HepG2 (cell line): Measurements from ENCODE around the gene SHFL. TPM values are rescaled to one million over a fixed set of nuclear protein-coding genes. Genes with fewer than 3 reads are reported as not detected.

Experiments used
- ATAC-seq: fragments of 200-7000 bp; cut with Tn5 transposase; 3 replicates; pipeline ENCODE4 v1.9.1; 2020; ENCODE audit warnings: mild to moderate bottlenecking, moderate library complexity
- BruUV-seq: library from RNA; stranded (reverse); fragments of 400-500 nt; replicated peaks from 2 replicates; lab custom pipeline; 2021; lab: Mats Ljungman, UMichigan
- CTCF ChIA-PET: fragments of 300-600 bp; formaldehyde crosslinking; extraction: SDS; loops from one replicate; lab custom pipeline; 2021; ENCODE audit warnings: low total read pairs, inconsistent platforms, low intra/inter-chr PET ratio; lab: Yijun Ruan, JAX
- POLR2A ChIA-PET: fragments of 350-600 bp; sonication (Branson Sonifier 250); formaldehyde crosslinking; loops from one replicate; lab custom pipeline; 2020; ENCODE audit warnings: antibody characterized with exemption, inconsistent platforms; lab: Yijun Ruan, JAX
- DNase-seq: peaks from one replicate; pipeline ENCODE4 v3.0.0-alpha.2; 2015; ENCODE audit warnings: low spot score
- FAIRE-seq: peaks from 3 replicates; lab custom pipeline; 2011; peaks lifted over from hg19 to GRCh38; lab: Jason Lieb, UNC
- H2AFZ ChIP-seq: one replicate; pipeline ENCODE4 v1.6.1; 2011; ENCODE audit warnings: low read length, inconsistent platforms
- H3K27ac ChIP-seq: fragments of 300-600 bp; 3 replicates; pipeline ENCODE4 v1.8.0; 2011; ENCODE audit warnings: mixed run types, mild to moderate bottlenecking, mixed read lengths, low read length, inconsistent platforms; ENCODE audit not compliant: insufficient read depth; ENCODE audit errors: extremely low read length
- H3K27me3 ChIP-seq, 2 experiments: fragments of 200-600 bp in 1 of 2; 2 replicates in 1 of 2; 3 replicates in 1 of 2; pipeline versions ENCODE4 v1.6.0 to v1.8.0; 2011; ENCODE audit warnings: low read length in 2 of 2, mild to moderate bottlenecking in 2 of 2, moderate library complexity in 2 of 2, inconsistent platforms in 1 of 2; ENCODE audit not compliant: insufficient read depth in 2 of 2, control insufficient read depth in 1 of 2
- H3K36me3 ChIP-seq, 2 experiments: fragments of 200-600 bp in 1 of 2; replicated peaks in 1 of 2; 2 replicates in 1 of 2; 3 replicates in 1 of 2; pipeline versions ENCODE4 v1.5.1 to v1.8.0; 2011; ENCODE audit warnings: low read length in 2 of 2, inconsistent platforms in 1 of 2; ENCODE audit not compliant: insufficient read depth in 2 of 2, control insufficient read depth in 1 of 2
- H3K4me1 ChIP-seq: 2 replicates; pipeline ENCODE4 v1.5.1; 2012; ENCODE audit warnings: low read length, inconsistent platforms; ENCODE audit not compliant: insufficient read depth
- H3K4me2 ChIP-seq: 2 replicates; pipeline ENCODE4 v1.6.0; 2011; ENCODE audit warnings: low read depth, low read length, inconsistent platforms
- H3K4me3 ChIP-seq, 3 experiments: fragments of 200-600 bp in 1 of 3; sonication (generic), shearing (Covaris generic) in 1 of 3; replicated peaks in 1 of 3; 2 replicates each; pipeline ENCODE4 v1.5.1; 2011 to 2016; ENCODE audit warnings: low read length in 3 of 3, inconsistent platforms in 2 of 3, low read depth in 2 of 3, mild to moderate bottlenecking in 2 of 3, control low read depth in 1 of 3, mixed read lengths in 1 of 3; ENCODE audit not compliant: insufficient read depth in 1 of 3
- H3K79me2 ChIP-seq: one replicate; pipeline ENCODE4 v1.6.1; 2011; ENCODE audit warnings: low read length, inconsistent platforms; ENCODE audit not compliant: insufficient read depth
- H3K9ac ChIP-seq: 2 replicates; pipeline ENCODE4 v1.6.0; 2011; ENCODE audit warnings: mild to moderate bottlenecking, low read depth, low read length, inconsistent platforms; ENCODE audit not compliant: insufficient read depth
- H3K9me3 ChIP-seq: 2 replicates; pipeline ENCODE4 v1.5.1; 2012; ENCODE audit warnings: mild to moderate bottlenecking, low read length
- H4K20me1 ChIP-seq: 2 replicates; pipeline ENCODE4 v1.6.0; 2011; ENCODE audit warnings: inconsistent platforms, mild to moderate bottlenecking, low read length, moderate library complexity; ENCODE audit not compliant: insufficient read depth
- FOXJ3 ChIP-seq: sonication (generic); formaldehyde crosslinking; IDR thresholded peaks from 2 replicates; pipeline ENCODE4 v1.4.0; 2020; ENCODE audit warnings: missing genetic modification reagents, mild to moderate bottlenecking, borderline replicate concordance
- FOXM1 ChIP-seq: sonication (generic); formaldehyde crosslinking; IDR thresholded peaks from 2 replicates; pipeline ENCODE4 v1.5.0; 2020; ENCODE audit warnings: missing genetic modification reagents
- GABPA ChIP-seq, 2 experiments: IDR thresholded peaks; 2 replicates each; pipeline ENCODE4 v1.6.1; 2011 to 2016; ENCODE audit warnings: low read depth in 2 of 2, low read length in 1 of 2, missing biosample characterization in 1 of 2, missing genetic modification characterization in 1 of 2
- MEIS2 ChIP-seq: sonication (generic); formaldehyde crosslinking; IDR thresholded peaks from 2 replicates; pipeline ENCODE4 v1.9.0; 2021; ENCODE audit warnings: mild to moderate bottlenecking, missing genetic modification reagents
- MLLT10 ChIP-seq: sonication (generic); formaldehyde crosslinking; IDR thresholded peaks from 2 replicates; pipeline ENCODE4 v1.4.0; 2020; ENCODE audit warnings: missing genetic modification reagents
- MTA3 ChIP-seq: sonication (generic); formaldehyde crosslinking; IDR thresholded peaks from 2 replicates; pipeline ENCODE4 v1.4.0; 2020; ENCODE audit warnings: missing genetic modification reagents
- MXD3 ChIP-seq: IDR thresholded peaks from 2 replicates; pipeline ENCODE4 v1.6.1; 2016; ENCODE audit warnings: mild to moderate bottlenecking, missing biosample characterization, missing genetic modification reagents
- RNF219 ChIP-seq: sonication (generic); formaldehyde crosslinking; IDR thresholded peaks from 2 replicates; pipeline ENCODE4 v1.5.0; 2020; ENCODE audit warnings: mild to moderate bottlenecking, missing genetic modification reagents
- ZBED4 ChIP-seq: sonication (generic); formaldehyde crosslinking; IDR thresholded peaks from 2 replicates; pipeline ENCODE4 v1.4.0; 2020; ENCODE audit warnings: missing genetic modification reagents, borderline replicate concordance
- ZBTB1 ChIP-seq: sonication (generic); formaldehyde crosslinking; IDR thresholded peaks from 2 replicates; pipeline ENCODE4 v1.4.0; 2020; ENCODE audit warnings: missing genetic modification reagents, borderline replicate concordance
- ZNF207 ChIP-seq: fragments of 450-650 bp; IDR thresholded peaks from 2 replicates; pipeline ENCODE4 v1.6.1; 2016; ENCODE audit warnings: antibody characterized with exemption, borderline replicate concordance
- ZNF253 ChIP-seq: sonication (generic); formaldehyde crosslinking; IDR thresholded peaks from 2 replicates; pipeline ENCODE4 v1.8.0; 2022; ENCODE audit warnings: mild to moderate bottlenecking, missing genetic modification reagents, borderline replicate concordance
- ZNF878 ChIP-seq: sonication (generic); formaldehyde crosslinking; IDR thresholded peaks from 2 replicates; pipeline ENCODE4 v1.8.1; 2023; ENCODE audit warnings: mild to moderate bottlenecking, missing genetic modification reagents, moderate library complexity
- WGBS: methylation state at CpG from one replicate; pipeline ENCODE4 v1.1.6; 2017; ENCODE audit warnings: low lambda C conversion rate; 5-methylcytosine and 5-hydroxymethylcytosine counted together
- in situ Hi-C: cut with HindIII; loops from 2 replicates; pipeline ENCODE4 v1.10.0; 2017; ENCODE audit warnings: low pct_unique_long_range_greater_than_20kb; ENCODE audit not compliant: extremely low pct_ligation_motif_present
- intact Hi-C: fragments of 100-400 bp; cut with micrococcal nuclease; formaldehyde crosslinking; loops from one replicate; pipeline ENCODE4 v1.10.0; 2022; ENCODE audit not compliant: unreplicated experiment
- polyA plus RNA-seq, 8 experiments: library from polyadenylated mRNA; depleted of rRNA in 3 of 8; stranded (reverse) in 7 of 8; unstranded in 1 of 8; fragments of >200 nt; fragmentation: Illumina TruSeq in 4 of 8; extraction: Trizol in 4 of 8; gene quantifications; 2 replicates each; pipeline versions ENCODE4 v1.2.1 to v1.2.3, GENCODE V29; 2011 to 2016; ENCODE audit warnings: low read depth in 4 of 8, missing spikeins in 1 of 8, mixed read lengths in 1 of 8; ENCODE audit not compliant: insufficient read depth in 1 of 8
- total RNA-seq, 5 experiments: library from RNA; depleted of rRNA; stranded (reverse); fragments of >200 nt; fragmentation: Illumina TruSeq; extraction: Trizol; gene quantifications; 2 replicates each; pipeline ENCODE4 v1.2.3, GENCODE V29; 2016; ENCODE audit warnings: low read depth in 1 of 5
- TF ChIP-seq, protein P1 (sequence below): sonication (generic); formaldehyde crosslinking; IDR thresholded peaks from 2 replicates; pipeline ENCODE4 v1.9.0; 2022; ENCODE audit warnings: low read depth, missing genetic modification reagents

SHFL gene
- total and polyA plus RNA-seq, 2 of the 13 experiments (the other 11 are each of a cell fraction or from before 2014, with no cell fraction given) = 12.3 to 36.4 TPM

GRCh38 chr19:10037367-10037766 lies 48.8 kb upstream of the SHFL start (continued):
- TF ChIP-seq, protein P1, sequence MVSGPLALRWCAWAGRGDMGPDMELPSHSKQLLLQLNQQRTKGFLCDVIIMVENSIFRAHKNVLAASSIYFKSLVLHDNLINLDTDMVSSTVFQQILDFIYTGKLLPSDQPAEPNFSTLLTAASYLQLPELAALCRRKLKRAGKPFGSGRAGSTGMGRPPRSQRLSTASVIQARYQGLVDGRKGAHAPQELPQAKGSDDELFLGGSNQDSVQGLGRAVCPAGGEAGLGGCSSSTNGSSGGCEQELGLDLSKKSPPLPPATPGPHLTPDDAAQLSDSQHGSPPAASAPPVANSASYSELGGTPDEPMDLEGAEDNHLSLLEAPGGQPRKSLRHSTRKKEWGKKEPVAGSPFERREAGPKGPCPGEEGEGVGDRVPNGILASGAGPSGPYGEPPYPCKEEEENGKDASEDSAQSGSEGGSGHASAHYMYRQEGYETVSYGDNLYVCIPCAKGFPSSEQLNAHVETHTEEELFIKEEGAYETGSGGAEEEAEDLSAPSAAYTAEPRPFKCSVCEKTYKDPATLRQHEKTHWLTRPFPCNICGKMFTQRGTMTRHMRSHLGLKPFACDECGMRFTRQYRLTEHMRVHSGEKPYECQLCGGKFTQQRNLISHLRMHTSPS (CRISPR knock-in tag) = no peak
- TF ChIP-seq FOXM1 (CRISPR knock-in tag) (no peak), FOXJ3 (CRISPR knock-in tag) (no peak)

DNA sequence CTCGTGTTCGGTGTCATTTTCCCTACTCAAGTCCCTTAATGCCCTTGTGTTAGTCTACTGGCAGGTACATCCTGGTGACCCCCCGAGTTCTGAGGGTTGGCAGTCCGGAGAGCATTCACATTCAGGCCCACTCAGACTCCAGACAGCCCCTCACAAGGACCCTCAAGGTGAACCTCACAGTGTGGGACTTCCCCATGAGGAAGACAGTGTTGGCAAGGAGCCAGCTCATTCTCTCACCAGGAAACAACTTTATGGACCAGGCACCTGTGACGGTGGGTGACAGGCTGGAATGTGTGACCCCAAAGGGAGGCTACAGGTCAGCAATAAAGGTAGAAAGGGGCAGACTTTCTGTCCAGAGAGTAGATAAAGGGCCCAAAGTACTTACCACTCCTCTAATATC lies 48.3 kb upstream of the SHFL start:
- Histone ChIP-seq H3K4me3 (no peak overlapping the region), H3K79me2 (no peaks in the 10 kb centered on the region), H3K9me3 (no peaks in the 10 kb centered on the region), H4K20me1 (no peaks in the 10 kb centered on the region), H3K4me2 (no peak overlapping the region), H3K27me3 (peaks cover 0 to 10% of the 10 kb centered on the region in 2 experiments; a peak in 2 of 5 replicates), H2AFZ (no peak overlapping the region), H3K9ac (no peak overlapping the region), H3K27ac (no peak overlapping the region), H3K4me1 (peaks cover 30% of the 10 kb centered on the region), H3K36me3 (no peaks in the 10 kb centered on the region)
- ChIA-PET CTCF (no interaction called here), POLR2A (no interaction called here)
- DNase-seq (no peak), ATAC-seq (no peak), FAIRE-seq (no peak)
- in situ Hi-C loops = no loop called here
- BruUV-seq = no TSS peak
- WGBS = 30% methylated on average over 3 of the region's 5 CpGs
- intact Hi-C loops = no loop called here
- TF ChIP-seq ZNF207 = no peak
- TF ChIP-seq RNF219 (CRISPR knock-in tag) = no peak
- TF ChIP-seq MXD3 (CRISPR knock-in tag) = no peak
- no peak for TF ChIP-seq ZNF878 (CRISPR knock-in tag)
- TF ChIP-seq ZNF253 (CRISPR knock-in tag) = no peak
- no peak for TF ChIP-seq MLLT10 (CRISPR knock-in tag)
- TF ChIP-seq ZBTB1 = no peak
- TF ChIP-seq MTA3 (CRISPR knock-in tag) = no peak
- TF ChIP-seq ZBED4 = no peak
- TF ChIP-seq GABPA (IDR thresholded peaks at IDR 0.05; ENCODE audit: low read depth, low read length) = no peak
- TF ChIP-seq GABPA (CRISPR knock-in tag; IDR thresholded peaks at IDR 0.05; ENCODE audit: low read depth) = no peak
- no peak for TF ChIP-seq MEIS2 (CRISPR knock-in tag)
